UCSD-AML1 (cell line): ENCODE data around the gene TMEM185B.

Source experiments
- DNase-seq: peaks from one replicate; lab custom pipeline; 2025; ENCODE audit not compliant: unreplicated experiment; lab: John Stamatoyannopoulos, UW

Gene TMEM185B

GRCh38 chr2:120231974-120232635 is 8.9 kb upstream of the TMEM185B start:
- DNase-seq: no peak

DNA sequence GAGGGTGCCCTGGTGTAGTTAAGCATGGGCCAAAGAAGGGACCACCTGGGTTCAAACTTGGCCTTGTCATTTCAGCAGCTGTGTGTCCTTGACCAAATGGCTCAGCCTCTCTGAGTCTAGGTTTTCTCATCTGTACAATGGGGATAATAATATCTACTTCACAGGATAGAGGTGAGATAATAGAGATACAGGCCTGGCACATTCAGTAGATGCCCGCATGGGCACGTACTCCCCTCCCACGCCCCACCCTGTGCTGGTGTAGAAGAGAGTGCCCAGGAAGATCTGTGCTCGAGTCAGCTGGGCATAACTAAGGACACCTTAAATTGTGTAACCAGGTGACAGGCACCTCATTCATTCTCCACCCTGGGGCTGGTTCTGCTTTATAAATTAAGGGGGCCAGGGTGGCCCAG is 8.4 kb upstream of the TMEM185B start:
- no peak for DNase-seq

DNA sequence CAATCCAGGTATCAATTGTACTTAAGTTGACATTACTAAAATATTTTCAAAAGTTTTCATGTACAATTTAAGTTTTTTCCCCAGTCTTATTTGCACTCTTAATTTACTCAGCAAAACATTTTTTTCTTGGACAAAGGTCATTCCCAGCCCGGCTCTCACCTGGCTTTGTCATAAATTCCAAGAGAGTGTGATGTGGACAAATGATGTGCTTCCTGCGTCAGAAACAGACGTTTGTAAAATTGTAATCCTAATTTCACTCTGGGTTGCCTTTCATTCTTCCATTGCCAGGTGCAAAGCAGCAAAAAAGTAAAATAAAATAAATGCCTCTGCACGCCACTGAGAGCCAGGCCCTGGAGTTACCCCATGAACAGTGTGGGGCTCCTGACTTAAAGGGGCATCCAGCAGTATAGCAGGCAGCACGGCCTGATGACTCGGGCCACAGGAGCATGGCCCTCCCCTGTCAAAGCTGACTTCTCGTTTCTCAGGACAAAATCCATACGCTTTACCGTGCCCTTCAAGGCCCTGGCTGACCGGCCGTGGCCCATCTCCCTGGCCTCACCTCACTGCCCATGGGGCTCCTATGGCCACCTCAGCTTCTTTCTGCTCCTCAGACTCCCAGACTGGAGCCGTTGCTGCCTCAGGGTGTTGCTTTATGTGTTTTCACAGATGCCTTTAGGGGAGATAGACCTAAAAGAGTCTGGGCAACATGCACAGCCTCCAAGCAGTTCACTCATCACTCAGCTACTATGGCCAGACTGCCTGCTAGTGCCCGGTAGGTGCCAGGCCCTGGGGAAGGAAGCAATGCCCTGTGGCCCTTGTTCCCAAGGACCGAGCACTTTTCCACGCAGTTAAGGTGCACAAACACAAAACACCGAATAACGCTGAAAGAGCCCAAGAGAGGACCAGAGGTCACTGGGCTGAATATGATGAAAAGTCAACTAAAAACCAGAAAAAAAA is 7.6 kb upstream of the TMEM185B start:
- no peak for DNase-seq

DNA sequence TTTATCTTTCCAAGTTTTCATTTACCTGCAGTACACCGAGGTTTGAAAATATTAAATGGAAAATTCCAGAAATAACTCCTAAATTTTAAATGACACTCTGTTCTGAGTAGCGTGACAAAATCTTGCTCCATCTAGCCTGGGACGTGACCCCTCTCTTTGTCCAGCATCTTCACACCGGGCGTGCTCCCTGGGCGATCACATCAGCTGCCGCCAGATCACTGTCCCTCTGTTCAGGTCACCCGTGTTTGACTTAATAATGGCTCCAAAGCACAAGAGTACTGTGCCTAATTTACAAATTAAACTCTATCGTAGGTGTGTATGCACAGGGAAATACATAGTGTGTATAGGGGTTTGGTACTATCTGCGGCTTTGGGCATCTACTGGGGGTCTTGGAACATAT is 6.1 kb upstream of the TMEM185B start:
- DNase-seq: no peak

GRCh38 chr2:120228503-120228902 is 5.3 kb upstream of the TMEM185B start:
- no peak for DNase-seq

DNA sequence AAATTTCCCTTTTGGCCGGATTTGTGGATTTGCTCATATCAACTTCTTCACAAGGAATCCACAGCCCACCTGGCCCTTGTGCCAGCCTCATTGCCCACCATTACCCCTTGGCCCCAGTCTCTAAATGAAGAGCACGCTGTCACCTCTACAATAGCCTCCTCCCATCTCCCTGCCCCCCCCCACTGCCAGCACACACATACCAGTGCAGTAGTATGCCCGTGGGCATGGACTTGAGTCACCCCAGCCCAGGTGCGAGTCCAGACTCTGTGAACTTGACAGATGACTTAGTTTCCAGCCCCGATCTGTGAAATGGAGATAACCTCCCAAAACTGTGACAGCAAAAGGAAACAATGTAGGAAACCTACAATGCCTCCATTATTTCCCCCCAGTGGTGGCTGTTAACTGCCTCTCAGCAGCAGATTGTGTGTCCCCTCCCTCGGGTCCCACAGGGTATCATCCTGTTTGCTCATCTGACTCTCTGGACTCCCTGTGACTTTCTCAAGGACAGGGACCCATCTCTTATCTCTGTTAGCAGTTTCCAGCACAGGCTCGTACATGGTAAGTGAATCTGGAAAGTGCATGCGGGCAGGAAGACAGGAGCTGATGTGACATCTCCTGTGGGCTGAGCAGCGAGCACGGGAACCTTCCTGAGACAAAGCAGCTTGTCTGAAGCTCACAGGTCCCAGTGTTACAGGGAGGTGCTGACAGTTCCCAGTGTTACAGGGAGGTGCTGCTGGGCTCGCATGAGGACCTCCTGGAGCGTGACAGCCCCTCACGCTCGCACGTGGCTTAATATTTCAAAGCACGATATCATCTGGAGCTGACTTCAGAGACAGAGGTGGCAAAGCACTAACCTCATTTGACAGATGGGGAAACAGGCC is 4.2 kb upstream of the TMEM185B start:
- no peak for DNase-seq

DNA sequence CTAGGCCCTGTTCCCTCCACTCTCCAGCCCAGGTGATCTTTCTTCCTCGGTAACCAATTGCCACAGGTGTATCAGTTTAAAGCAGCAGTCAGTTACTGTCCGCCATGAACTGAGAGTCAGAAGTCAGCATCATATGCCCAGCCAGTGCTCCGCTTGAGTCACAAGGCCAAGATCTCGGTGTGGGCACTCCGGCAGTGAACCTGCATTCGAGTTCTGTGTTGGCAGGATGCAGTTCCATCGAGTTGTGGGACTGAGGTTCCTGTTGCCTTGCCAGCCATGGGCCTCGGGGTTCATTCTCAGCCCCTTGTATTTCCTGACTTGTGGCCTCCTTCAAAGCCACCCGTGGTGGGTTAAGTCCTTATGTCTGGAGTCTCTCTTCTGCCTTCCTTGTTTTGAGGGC is 3.1 kb upstream of the TMEM185B start:
- no peak for DNase-seq

- DNase-seq: no peak
Observed at GRCh38 chr2:120225549-120226065, 2.4 kb upstream of the TMEM185B start.

DNA sequence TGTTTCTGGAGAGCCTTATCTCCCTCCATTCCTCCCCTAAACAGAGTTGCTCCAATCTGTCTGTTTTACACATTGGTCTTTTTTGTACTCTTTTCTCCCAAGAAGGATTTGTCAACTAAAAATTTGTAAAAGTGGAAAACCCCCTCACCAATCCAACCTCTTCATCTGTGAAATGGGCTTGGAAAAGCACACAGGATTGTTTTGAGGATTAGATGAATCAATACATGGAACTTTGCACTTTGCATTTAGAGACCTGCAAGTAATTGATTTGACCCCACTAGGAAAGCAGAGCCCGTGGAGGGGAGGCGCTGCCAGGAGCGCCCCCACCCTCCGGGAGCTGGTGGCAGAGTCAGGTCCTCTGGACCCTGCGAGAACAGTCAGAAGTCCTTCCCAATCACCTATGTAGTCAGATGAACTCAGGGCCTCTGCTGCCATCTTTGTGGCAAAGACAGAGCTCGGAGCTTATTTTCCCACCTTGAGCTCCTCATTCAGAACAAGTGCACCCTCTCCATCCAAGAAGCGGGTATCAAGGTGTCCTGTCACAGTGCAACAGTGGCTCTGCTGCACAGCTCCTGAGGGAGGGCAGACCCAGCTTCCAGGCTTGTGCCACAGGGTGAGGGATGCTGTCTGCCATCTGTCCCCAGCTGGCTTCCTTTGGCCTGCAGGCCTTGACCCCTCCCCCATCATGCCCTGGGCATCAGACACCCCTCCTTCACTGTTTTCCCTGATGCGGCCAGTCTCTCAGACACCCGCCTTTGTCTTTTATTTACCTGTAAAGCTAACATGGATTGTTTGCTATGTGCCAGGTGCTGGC is 1.7 kb upstream of the TMEM185B start:
- no peak for DNase-seq

DNA sequence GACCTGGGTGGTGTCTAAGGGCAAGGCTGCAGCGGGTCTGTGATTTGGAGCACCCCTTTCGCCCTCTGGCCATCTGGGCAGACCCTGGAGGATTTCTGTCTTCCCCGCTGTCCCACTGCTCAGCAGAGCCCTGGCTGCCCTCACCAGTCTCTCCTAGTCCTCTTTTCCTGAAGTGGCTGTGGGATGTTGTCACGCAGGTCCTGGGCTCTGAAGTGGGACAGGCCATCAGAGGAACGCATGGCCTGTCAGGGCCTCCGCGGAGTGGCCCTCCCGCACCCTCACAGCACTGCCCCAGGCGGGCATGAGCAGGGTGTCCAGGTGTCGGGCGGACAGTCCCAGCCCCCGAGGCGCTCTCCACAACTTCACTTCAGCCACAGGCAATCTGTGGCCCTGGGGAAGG is 1.1 kb upstream of the TMEM185B start:
- DNase-seq: no peak

- DNase-seq: no peak
Observed at GRCh38 chr2:120222186-120223033, 790 bp downstream of the TMEM185B start.

DNA sequence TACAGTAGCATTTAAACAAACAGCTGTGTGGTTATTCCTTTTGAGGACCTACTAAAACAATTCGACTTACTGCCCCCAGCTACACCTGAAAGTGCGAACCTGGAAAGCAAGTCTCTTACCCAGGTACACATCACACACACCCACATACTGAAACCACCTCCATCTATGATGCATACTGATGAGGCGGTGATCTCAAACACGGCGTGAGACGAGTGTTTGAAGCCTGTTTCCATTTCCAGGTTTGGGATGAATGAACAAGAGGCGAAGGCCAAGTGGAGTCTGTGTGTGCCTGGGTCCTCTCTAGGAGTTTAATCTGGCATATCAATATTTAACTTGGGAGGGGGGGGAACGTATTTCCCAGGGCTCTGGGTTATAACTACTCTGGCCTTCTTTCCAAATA is 1.6 kb downstream of the TMEM185B start:
- no peak for DNase-seq

GRCh38 chr2:120220756-120221155 is 2.4 kb downstream of the TMEM185B start:
- no peak for DNase-seq

- DNase-seq: no peak
Observed at GRCh38 chr2:120219766-120220165, 3.4 kb downstream of the TMEM185B start.

- no peak for DNase-seq
Observed at GRCh38 chr2:120219291-120219690, 3.9 kb downstream of the TMEM185B start.

DNA sequence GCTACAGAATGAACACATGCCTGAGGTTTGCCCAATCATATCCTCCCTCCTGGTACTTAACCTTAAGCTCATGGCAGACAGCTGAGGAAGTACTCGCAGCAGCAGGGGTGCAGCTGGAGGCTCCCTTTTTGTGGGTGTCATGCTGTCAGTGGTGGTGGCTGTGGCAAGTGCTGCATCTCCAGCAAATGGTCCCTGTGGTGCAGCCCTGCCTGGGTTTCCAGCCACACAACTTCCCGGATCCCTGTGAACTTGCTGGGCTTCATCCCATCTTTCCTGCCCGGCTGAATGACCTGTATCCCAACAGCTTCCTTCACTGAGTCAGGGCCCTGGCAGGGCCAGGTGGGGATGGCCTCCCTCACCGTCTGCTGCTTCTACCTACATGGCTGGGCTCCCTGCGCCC is 5.0 kb downstream of the TMEM185B start:
- DNase-seq: no peak

DNA sequence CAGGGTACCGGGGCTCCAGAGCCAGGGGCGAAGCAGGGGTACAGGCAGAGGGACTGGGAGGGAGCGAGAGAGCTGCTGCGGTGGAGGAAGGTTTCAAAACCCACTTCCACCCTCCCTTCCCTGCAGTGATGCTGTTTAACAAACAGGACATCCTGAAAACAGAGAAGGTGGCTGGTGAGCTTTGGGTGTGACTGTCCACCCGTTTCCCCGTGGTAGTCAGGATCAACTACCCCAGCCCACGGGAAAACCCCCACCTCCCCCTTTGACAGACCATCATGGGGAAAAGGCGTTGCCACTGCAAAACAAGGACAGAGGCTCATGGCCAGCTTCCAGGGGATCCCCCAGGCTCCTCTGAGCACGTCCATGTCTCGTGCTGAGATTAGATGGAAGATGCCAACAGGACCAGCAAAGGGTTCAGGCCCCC is 12.9 kb downstream of the TMEM185B start:
- no peak for DNase-seq

GRCh38 chr2:120209427-120210269 is 13.6 kb downstream of the TMEM185B start:
- DNase-seq: no peak
